Fibroblast of villous mesenchyme (primary cell): Measurements from ENCODE around the gene THOP1. TPM values are rescaled to one million over a fixed set of nuclear protein-coding genes. Genes with fewer than 3 reads are reported as not detected.

Source experiments
- DNase-seq: peaks from one replicate; pipeline ENCODE4 v3.0.0-alpha.2; 2010; ENCODE audit warnings: low read depth
- H3K4me3 ChIP-seq: 2 replicates; pipeline ENCODE4 v1.5.1; 2011; ENCODE audit warnings: low read depth, mild to moderate bottlenecking, low read length
- CTCF ChIP-seq: IDR thresholded peaks from 2 replicates; pipeline ENCODE4 v1.5.1; 2012; ENCODE audit warnings: low read depth, mild to moderate bottlenecking, low read length; ENCODE audit not compliant: insufficient read depth
- total RNA-seq: library from RNA; depleted of rRNA; stranded (reverse); fragments of >200 nt; gene quantifications from 2 replicates; pipeline ENCODE4 v1.2.3, GENCODE V29; 2012

THOP1 gene
- total RNA-seq, 1 donor: 72.5 TPM

GRCh38 chr19:2796659-2797266, 11.5 kb downstream of the THOP1 start:
- no peak overlapping the region for H3K4me3 ChIP-seq
- no peak for DNase-seq
- no peak for TF ChIP-seq CTCF

- no peak for TF ChIP-seq CTCF
- DNase-seq: no peak
- no peak overlapping the region for H3K4me3 ChIP-seq
Observed at GRCh38 chr19:2797280-2797679, 12.0 kb downstream of the THOP1 start.

GRCh38 chr19:2798158-2798685, 12.9 kb downstream of the THOP1 start:
- TF ChIP-seq CTCF: no peak
- no peak for DNase-seq
- H3K4me3 ChIP-seq: no peak overlapping the region

- no peak overlapping the region for H3K4me3 ChIP-seq
- DNase-seq: no peak
- TF ChIP-seq CTCF: no peak
Observed at GRCh38 chr19:2798733-2799132, 13.4 kb downstream of the THOP1 start.

- DNase-seq: no peak
- TF ChIP-seq CTCF: no peak
- H3K4me3 ChIP-seq: no peak overlapping the region
Observed at GRCh38 chr19:2799273-2800020, 14.1 kb downstream of the THOP1 start.

- no peak for DNase-seq
- no peak overlapping the region for H3K4me3 ChIP-seq
- no peak for TF ChIP-seq CTCF
Observed at GRCh38 chr19:2800506-2800905, 15.2 kb downstream of the THOP1 start.

- no peak overlapping the region for H3K4me3 ChIP-seq
- TF ChIP-seq CTCF: no peak
- no peak for DNase-seq
Observed at GRCh38 chr19:2802826-2803225, 17.5 kb downstream of the THOP1 start.
